ENCODE results near the gene MTHFS. TPM values are rescaled to one million over a fixed set of nuclear protein-coding genes. Genes with fewer than 3 reads are reported as not detected.
"Not testable (repeated sequence)": the region's sequence is repeated elsewhere in the genome, so short reads cannot be mapped to it uniquely, and the experiment has no call there.

The MTHFS gene
- total and polyA plus RNA-seq, 8 donors, result 19.8 to 53.1 (median 28.6) TPM

- TF ChIP-seq CTCF (IDR thresholded peaks at IDR 0.05), result no peak
- H3K9me3 ChIP-seq, result no peaks in the 10 kb centered on the region
- no peaks in the 10 kb centered on the region for H3K27me3 ChIP-seq
- no peaks in the 10 kb centered on the region for H3K36me3 ChIP-seq
- FAIRE-seq (no peak), ATAC-seq (no peak), DNase-seq (no peak)
- 90 to 91% methylated on average over 4 of the region's 4 CpGs for WGBS, 2 donors
- H3K4me3 ChIP-seq, result no peak overlapping the region
- H3K4me1 ChIP-seq, result no peaks in the 10 kb centered on the region
- intact Hi-C loops (cut with DNase I), result no loop called here
- no peak overlapping the region for H3K27ac ChIP-seq
These were observed 7.5 kb upstream of the MTHFS start for GRCh38 chr15:79904271-79904670.

GRCh38 chr15:79903626-79904025 is 6.8 kb upstream of the MTHFS start:
- Histone ChIP-seq H3K4me1 (no peaks in the 10 kb centered on the region), H3K9me3 (no peaks in the 10 kb centered on the region), H3K27me3 (no peaks in the 10 kb centered on the region), H3K36me3 (no peaks in the 10 kb centered on the region), H3K27ac (no peak overlapping the region), H3K4me3 (no peak overlapping the region)
- no peak for ATAC-seq
- no peak for TF ChIP-seq CTCF (IDR thresholded peaks at IDR 0.05)
- intact Hi-C loops (cut with DNase I), result no loop called here
- DNase-seq, result no peak
- no peak for FAIRE-seq
- WGBS, 2 donors, result 90 to 100% methylated on average over 1 of the region's 1 CpG

GRCh38 chr15:79903144-79903543 is 6.3 kb upstream of the MTHFS start:
- ATAC-seq (no peak), FAIRE-seq (no peak), DNase-seq (no peak)
- Histone ChIP-seq H3K27me3 (no peaks in the 10 kb centered on the region), H3K4me3 (no peak overlapping the region), H3K9me3 (no peaks in the 10 kb centered on the region), H3K4me1 (no peaks in the 10 kb centered on the region), H3K36me3 (no peaks in the 10 kb centered on the region), H3K27ac (no peak overlapping the region)
- intact Hi-C loops (cut with DNase I), result no loop called here
- no peak for TF ChIP-seq CTCF (IDR thresholded peaks at IDR 0.05)
- 91 to 92% methylated on average over 2 of the region's 2 CpGs for WGBS, 2 donors

GRCh38 chr15:79901958-79902357 is 5.1 kb upstream of the MTHFS start:
- no peak for TF ChIP-seq CTCF (IDR thresholded peaks at IDR 0.05)
- WGBS, 2 donors, result 78 to 95% methylated on average over 1 of the region's 1 CpG
- Histone ChIP-seq H3K4me3 (no peak overlapping the region), H3K27ac (no peak overlapping the region), H3K4me1 (no peaks in the 10 kb centered on the region), H3K27me3 (no peaks in the 10 kb centered on the region), H3K36me3 (no peaks in the 10 kb centered on the region), H3K9me3 (no peaks in the 10 kb centered on the region)
- ATAC-seq (no peak), DNase-seq (no peak), FAIRE-seq (no peak)
- intact Hi-C loops (cut with DNase I), result no loop called here

GRCh38 chr15:79900818-79901378 is 4.1 kb upstream of the MTHFS start:
- H3K27ac ChIP-seq; ATAC-seq; H3K4me3 ChIP-seq; H3K36me3 ChIP-seq; H3K27me3 ChIP-seq; DNase-seq; H3K9me3 ChIP-seq; intact Hi-C loops (cut with DNase I); FAIRE-seq; H3K4me1 ChIP-seq: not testable (repeated sequence)
- 93 to 94% methylated on average over 4 of the region's 4 CpGs for whole genome bisulfite sequencing, 2 donors
